ENCODE results near the gene SLC16A9. TPM values are rescaled to one million over a fixed set of nuclear protein-coding genes. Genes with fewer than 3 reads are reported as not detected.

The SLC16A9 gene
- total and polyA plus RNA-seq, 2 donors (not counting 3 experiments of a cell fraction or from before 2014, with no cell fraction given) = 0.35 TPM; not detected in 1

GRCh38 chr10:59695637-59696036 lies 14.0 kb downstream of the SLC16A9 start:
- Histone ChIP-seq H3K79me2 (ENCODE audit: control insufficient read depth, insufficient read depth, low read length) (no peaks in the 10 kb centered on the region), H3K9ac (replicated peaks; ENCODE audit: extremely low read depth, insufficient read depth, low read length) (no peak overlapping the region), H2AFZ (ENCODE audit: low read depth, low read length) (no peak overlapping the region), H3K4me1 (ENCODE audit: control insufficient read depth, extremely low read depth, insufficient read depth, low read length) (no peaks in the 10 kb centered on the region), H3K9me1 (replicated peaks; ENCODE audit: control insufficient read depth, extremely low read depth, insufficient read depth, low read length) (no peaks in the 10 kb centered on the region), H4K20me1 (replicated peaks; ENCODE audit: control insufficient read depth, extremely low read depth, insufficient read depth, low read length) (no peaks in the 10 kb centered on the region), H3K4me2 (ENCODE audit: insufficient read depth, low read length) (no peak overlapping the region), H3K27me3 (ENCODE audit: control insufficient read depth in 2 of 2, insufficient read depth in 2 of 2, low read length in 2 of 2) (no peaks in the 10 kb centered on the region), H3K27ac (ENCODE audit: insufficient read depth, low read depth, low read length) (no peak overlapping the region), H3K4me3 (replicated peaks in 1 of 3; ENCODE audit: insufficient read depth in 1 of 3, low read depth in 1 of 3, low read length in 3 of 3) (no peak overlapping the region), H3K36me3 (ENCODE audit: control insufficient read depth in 2 of 2, extremely low read depth in 1 of 2, insufficient read depth in 2 of 2, low read length in 2 of 2) (no peaks in the 10 kb centered on the region), H3K9me3 (replicated peaks; ENCODE audit: control insufficient read depth, insufficient read depth, low read length) (no peaks in the 10 kb centered on the region)
- POLR2A ChIA-PET = no interaction called here
- dilution Hi-C loops (cut with MboI; ENCODE audit: extremely low pct_ligation_motif_present, low sequenced_read_pairs) = no loop called here
- FAIRE-seq = no peak
- CTCF ChIA-PET = interaction anchor here (0.8 kb wide), 1 partner anchor 17 kb away, joined by 3 read pairs; no protein-coding TSS in a partner anchor
- intact Hi-C loops (cut with micrococcal nuclease) = no loop called here
- TF ChIP-seq GATA2 (IDR thresholded peaks at IDR 0.05; ENCODE audit: insufficient read depth, insufficient read length, low read depth, low read length) (no peak), EZH2 (IDR thresholded peaks at IDR 0.05; ENCODE audit: borderline replicate concordance, low read depth, low read length, severe bottlenecking) (no peak), POLR2AphosphoS5 (IDR thresholded peaks at IDR 0.05; ENCODE audit: insufficient read depth, low read depth, low read length) (no peak), MYC (IDR thresholded peaks at IDR 0.05; ENCODE audit: low read depth, low read length) (no peak), POLR2A (IDR thresholded peaks at IDR 0.05; ENCODE audit: low read depth, low read length) (no peak), FOS (IDR thresholded peaks at IDR 0.05; ENCODE audit: borderline replicate concordance, insufficient read depth, low read length) (no peak), JUN (IDR thresholded peaks at IDR 0.05; ENCODE audit: borderline replicate concordance, insufficient read depth, insufficient read length, low read depth) (no peak)
- TF ChIP-seq, protein P1, sequence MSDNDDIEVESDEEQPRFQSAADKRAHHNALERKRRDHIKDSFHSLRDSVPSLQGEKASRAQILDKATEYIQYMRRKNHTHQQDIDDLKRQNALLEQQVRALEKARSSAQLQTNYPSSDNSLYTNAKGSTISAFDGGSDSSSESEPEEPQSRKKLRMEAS (IDR thresholded peaks at IDR 0.05; ENCODE audit: insufficient read depth, insufficient read length) = no peak
- TF ChIP-seq, protein P2, sequence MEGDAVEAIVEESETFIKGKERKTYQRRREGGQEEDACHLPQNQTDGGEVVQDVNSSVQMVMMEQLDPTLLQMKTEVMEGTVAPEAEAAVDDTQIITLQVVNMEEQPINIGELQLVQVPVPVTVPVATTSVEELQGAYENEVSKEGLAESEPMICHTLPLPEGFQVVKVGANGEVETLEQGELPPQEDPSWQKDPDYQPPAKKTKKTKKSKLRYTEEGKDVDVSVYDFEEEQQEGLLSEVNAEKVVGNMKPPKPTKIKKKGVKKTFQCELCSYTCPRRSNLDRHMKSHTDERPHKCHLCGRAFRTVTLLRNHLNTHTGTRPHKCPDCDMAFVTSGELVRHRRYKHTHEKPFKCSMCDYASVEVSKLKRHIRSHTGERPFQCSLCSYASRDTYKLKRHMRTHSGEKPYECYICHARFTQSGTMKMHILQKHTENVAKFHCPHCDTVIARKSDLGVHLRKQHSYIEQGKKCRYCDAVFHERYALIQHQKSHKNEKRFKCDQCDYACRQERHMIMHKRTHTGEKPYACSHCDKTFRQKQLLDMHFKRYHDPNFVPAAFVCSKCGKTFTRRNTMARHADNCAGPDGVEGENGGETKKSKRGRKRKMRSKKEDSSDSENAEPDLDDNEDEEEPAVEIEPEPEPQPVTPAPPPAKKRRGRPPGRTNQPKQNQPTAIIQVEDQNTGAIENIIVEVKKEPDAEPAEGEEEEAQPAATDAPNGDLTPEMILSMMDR (IDR thresholded peaks at IDR 0.05; ENCODE audit: extremely low read depth in 1 of 2, insufficient read depth in 1 of 2, low read depth in 1 of 2, low read length in 2 of 2) = no peak
- peak; percentile 28 for DNase-seq (ENCODE audit: low read depth, low spot score)
- BruUV-seq (replicated peaks) = no TSS peak

Data from endothelial cell of umbilical vein (primary cell).